Ishikawa (cell line): ENCODE data around the gene WWOX.

Source experiments
- CEBPB ChIP-seq: IDR thresholded peaks from 2 replicates; pipeline ENCODE4 v1.6.1; 2012
- CREB1 ChIP-seq: IDR thresholded peaks from 2 replicates; pipeline ENCODE4 v1.6.1; 2012; ENCODE audit warnings: low read depth
- EGR1 ChIP-seq: IDR thresholded peaks from 2 replicates; pipeline ENCODE4 v1.6.1; 2012
- EP300 ChIP-seq: IDR thresholded peaks from 2 replicates; pipeline ENCODE4 v1.6.1; 2012; ENCODE audit warnings: borderline replicate concordance
- FOXM1 ChIP-seq: IDR thresholded peaks from 2 replicates; pipeline ENCODE4 v1.6.1; 2012; ENCODE audit warnings: low read depth, borderline replicate concordance
- NFIC ChIP-seq: IDR thresholded peaks from 2 replicates; pipeline ENCODE4 v1.6.1; 2012
- RAD21 ChIP-seq: IDR thresholded peaks from 2 replicates; pipeline ENCODE4 v1.6.1; 2012; ENCODE audit warnings: low read depth
- TAF1 ChIP-seq: IDR thresholded peaks from 2 replicates; pipeline ENCODE4 v1.6.1; 2012; ENCODE audit warnings: low read depth, mild to moderate bottlenecking
- TCF12 ChIP-seq: IDR thresholded peaks from 2 replicates; pipeline ENCODE4 v1.6.1; 2012; ENCODE audit warnings: low read depth
- TEAD4 ChIP-seq: IDR thresholded peaks from 2 replicates; pipeline ENCODE4 v1.6.1; 2012
- USF1 ChIP-seq: IDR thresholded peaks from 2 replicates; pipeline ENCODE4 v1.6.1; 2012
- YY1 ChIP-seq: IDR thresholded peaks from 2 replicates; pipeline ENCODE4 v1.6.1; 2012; ENCODE audit warnings: low read depth
- ZBTB7A ChIP-seq: IDR thresholded peaks from 2 replicates; pipeline ENCODE4 v1.6.1; 2012; ENCODE audit warnings: low read depth
- TF ChIP-seq, protein P1 (sequence below): IDR thresholded peaks from 2 replicates; pipeline ENCODE4 v1.6.1; 2012; ENCODE audit warnings: low read depth, mild to moderate bottlenecking
- TF ChIP-seq, protein P2 (sequence below): IDR thresholded peaks from 2 replicates; pipeline ENCODE4 v1.6.1; 2012

WWOX gene

DNA sequence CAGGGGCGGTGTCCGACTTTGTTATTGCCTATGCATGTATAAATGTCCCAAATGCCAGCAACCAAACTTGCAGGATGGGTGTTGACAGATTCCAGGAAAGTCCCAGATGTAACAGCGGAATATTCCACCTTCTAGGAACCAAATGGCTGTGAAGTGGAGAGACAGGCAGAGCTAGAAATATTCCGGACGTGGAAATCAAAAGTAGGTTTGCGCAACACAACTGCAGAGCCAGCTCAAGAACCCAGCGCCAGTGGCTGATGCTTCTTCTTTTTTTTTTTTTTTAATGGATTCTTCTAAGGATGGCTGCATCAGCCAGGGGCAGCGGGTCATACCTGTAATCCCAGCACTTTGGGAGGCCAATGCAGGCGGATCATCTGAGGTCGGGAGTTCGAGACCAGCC, 899.4 kb downstream of the WWOX start:
- TF ChIP-seq TEAD4 (no peak), NFIC (no peak), EP300 (no peak), USF1 (no peak), CREB1 (no peak), FOXM1 (no peak), CEBPB (no peak), ZBTB7A (no peak), TAF1 (no peak), EGR1 (no peak), YY1 (no peak), TCF12 (no peak), RAD21 (no peak)
- TF ChIP-seq, protein P1, sequence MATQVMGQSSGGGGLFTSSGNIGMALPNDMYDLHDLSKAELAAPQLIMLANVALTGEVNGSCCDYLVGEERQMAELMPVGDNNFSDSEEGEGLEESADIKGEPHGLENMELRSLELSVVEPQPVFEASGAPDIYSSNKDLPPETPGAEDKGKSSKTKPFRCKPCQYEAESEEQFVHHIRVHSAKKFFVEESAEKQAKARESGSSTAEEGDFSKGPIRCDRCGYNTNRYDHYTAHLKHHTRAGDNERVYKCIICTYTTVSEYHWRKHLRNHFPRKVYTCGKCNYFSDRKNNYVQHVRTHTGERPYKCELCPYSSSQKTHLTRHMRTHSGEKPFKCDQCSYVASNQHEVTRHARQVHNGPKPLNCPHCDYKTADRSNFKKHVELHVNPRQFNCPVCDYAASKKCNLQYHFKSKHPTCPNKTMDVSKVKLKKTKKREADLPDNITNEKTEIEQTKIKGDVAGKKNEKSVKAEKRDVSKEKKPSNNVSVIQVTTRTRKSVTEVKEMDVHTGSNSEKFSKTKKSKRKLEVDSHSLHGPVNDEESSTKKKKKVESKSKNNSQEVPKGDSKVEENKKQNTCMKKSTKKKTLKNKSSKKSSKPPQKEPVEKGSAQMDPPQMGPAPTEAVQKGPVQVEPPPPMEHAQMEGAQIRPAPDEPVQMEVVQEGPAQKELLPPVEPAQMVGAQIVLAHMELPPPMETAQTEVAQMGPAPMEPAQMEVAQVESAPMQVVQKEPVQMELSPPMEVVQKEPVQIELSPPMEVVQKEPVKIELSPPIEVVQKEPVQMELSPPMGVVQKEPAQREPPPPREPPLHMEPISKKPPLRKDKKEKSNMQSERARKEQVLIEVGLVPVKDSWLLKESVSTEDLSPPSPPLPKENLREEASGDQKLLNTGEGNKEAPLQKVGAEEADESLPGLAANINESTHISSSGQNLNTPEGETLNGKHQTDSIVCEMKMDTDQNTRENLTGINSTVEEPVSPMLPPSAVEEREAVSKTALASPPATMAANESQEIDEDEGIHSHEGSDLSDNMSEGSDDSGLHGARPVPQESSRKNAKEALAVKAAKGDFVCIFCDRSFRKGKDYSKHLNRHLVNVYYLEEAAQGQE = no peak
- TF ChIP-seq, protein P2, sequence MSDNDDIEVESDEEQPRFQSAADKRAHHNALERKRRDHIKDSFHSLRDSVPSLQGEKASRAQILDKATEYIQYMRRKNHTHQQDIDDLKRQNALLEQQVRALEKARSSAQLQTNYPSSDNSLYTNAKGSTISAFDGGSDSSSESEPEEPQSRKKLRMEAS = no peak

GRCh38 chr16:79001156-79001967, 901.9 kb downstream of the WWOX start:
- TF ChIP-seq TAF1 = no peak
- no peak for TF ChIP-seq CREB1
- no peak for TF ChIP-seq CEBPB
- no peak for TF ChIP-seq FOXM1
- no peak for TF ChIP-seq RAD21
- TF ChIP-seq TEAD4 = no peak

GRCh38 chr16:79003026-79003609, 903.7 kb downstream of the WWOX start:
- TF ChIP-seq EP300 (no peak), NFIC (no peak), CREB1 (no peak), TEAD4 (no peak), EGR1 (no peak), TCF12 (no peak), TAF1 (no peak)
- TF ChIP-seq, protein P2 = no peak

GRCh38 chr16:79004309-79004708, 904.9 kb downstream of the WWOX start:
- TF ChIP-seq, protein P1 = no peak
- TF ChIP-seq TAF1 (no peak), EP300 (no peak), NFIC (no peak), RAD21 (no peak), YY1 (no peak), FOXM1 (no peak), CREB1 (no peak), ZBTB7A (no peak), EGR1 (no peak), TEAD4 (no peak)
- TF ChIP-seq, protein P2 = no peak

- TF ChIP-seq FOXM1 = no peak
- TF ChIP-seq USF1 = no peak
- TF ChIP-seq YY1 = no peak
- TF ChIP-seq ZBTB7A = no peak
- no peak for TF ChIP-seq CEBPB
- no peak for TF ChIP-seq TEAD4
- TF ChIP-seq, protein P2 = no peak
- TF ChIP-seq CREB1 = no peak
- TF ChIP-seq EGR1 = no peak
- no peak for TF ChIP-seq RAD21
- no peak for TF ChIP-seq TCF12
- TF ChIP-seq, protein P1 = no peak
- no peak for TF ChIP-seq TAF1
- no peak for TF ChIP-seq NFIC
- TF ChIP-seq EP300 = no peak
Observed at GRCh38 chr16:79005096-79005495, 905.6 kb downstream of the WWOX start.
